ENCODE data around the gene MYO9B. TPM values are rescaled to one million over a fixed set of nuclear protein-coding genes. Genes with fewer than 3 reads are reported as not detected.

Gene MYO9B
- total RNA-seq, 1 experiment from 2014 or later: 39.9 TPM

DNA sequence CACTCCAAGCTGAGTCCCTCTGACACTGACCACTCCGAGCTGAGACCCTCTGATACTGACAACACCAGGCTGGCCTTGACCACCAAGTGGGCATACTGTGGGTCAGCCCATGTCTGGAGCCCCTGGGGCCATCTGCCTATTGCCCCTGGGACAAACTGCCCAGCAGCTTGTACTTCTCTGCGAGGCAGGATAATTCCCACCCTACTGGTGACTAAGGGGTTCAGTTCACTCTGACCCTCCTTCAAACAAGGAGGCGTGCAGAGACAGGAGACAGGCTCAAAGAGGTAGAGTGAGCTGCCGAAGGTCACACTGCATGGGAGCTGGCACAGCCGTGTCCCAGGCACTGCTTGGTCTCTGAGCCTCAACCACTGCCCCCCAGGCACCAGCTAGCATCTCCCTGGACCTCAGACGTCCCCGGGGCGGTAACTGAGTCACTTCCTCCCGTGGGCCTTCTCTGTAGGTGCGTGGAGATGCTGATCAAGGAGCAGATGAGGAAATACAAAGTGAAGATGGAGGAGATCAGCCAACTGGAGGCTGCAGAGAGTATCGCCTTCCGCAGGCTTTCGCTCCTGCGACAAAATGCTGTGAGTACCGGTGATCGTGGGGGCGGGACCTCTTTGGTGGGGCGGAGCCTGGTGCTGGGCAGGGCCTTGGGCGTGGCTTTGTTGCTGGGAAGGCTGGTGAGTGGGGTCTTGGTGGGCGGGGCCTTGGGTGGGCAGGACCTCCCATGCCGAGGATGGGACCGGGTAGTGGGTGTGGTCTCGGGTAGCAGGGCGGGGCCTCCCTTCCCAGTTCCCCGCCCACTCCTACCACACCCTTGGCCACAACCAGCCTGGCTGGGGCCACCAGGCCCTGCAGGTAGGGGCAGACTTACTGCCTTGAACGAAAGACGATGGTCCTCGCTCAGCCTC is 133.8 kb downstream of the MYO9B start:
- H3K4me1 ChIP-seq (replicated peaks): peaks cover 6% of the 10 kb centered on the region
- no peak overlapping the region for H3K27ac ChIP-seq
- no peaks in the 10 kb centered on the region for H3K27me3 ChIP-seq (replicated peaks)
- H3K4me3 ChIP-seq: no peak overlapping the region
- peak; percentile 40 to 80 for DNase-seq (ENCODE audit: low read depth in 1 of 2, low spot score in 2 of 2)
- peaks cover 71% of the 10 kb centered on the region for H3K36me3 ChIP-seq
- H3K9me3 ChIP-seq (replicated peaks): no peaks in the 10 kb centered on the region

DNA sequence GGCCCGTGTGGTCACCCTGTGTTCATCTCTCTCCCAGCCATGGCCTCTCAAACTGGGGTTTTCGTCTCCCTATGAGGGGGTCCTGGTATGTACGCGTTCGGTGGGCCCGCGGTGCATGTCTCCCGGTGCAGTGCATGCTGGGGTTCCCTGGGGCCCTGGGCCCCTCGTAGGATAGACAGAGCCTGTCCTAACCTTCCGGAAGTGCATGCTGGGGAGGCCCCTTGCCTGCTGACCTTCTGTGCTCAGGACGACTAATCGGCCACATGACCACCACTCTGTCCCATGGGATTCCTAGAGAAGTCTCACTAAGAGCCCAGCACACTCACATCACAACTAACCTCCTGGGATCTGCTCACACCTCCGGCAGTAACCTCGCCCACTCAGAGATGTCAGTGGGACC is 134.7 kb downstream of the MYO9B start:
- peaks cover 12% of the 10 kb centered on the region for H3K4me1 ChIP-seq (replicated peaks)
- peaks cover 62% of the 10 kb centered on the region for H3K36me3 ChIP-seq
- H3K9me3 ChIP-seq (replicated peaks): no peaks in the 10 kb centered on the region
- no peak overlapping the region for H3K4me3 ChIP-seq
- no peaks in the 10 kb centered on the region for H3K27me3 ChIP-seq (replicated peaks)
- no peak for DNase-seq (ENCODE audit: low read depth in 1 of 2, low spot score in 2 of 2)
- no peak overlapping the region for H3K27ac ChIP-seq

- DNase-seq (ENCODE audit: low read depth in 1 of 2, low spot score in 2 of 2): no peak
- Histone ChIP-seq H3K9me3 (replicated peaks) (no peaks in the 10 kb centered on the region), H3K27me3 (replicated peaks) (no peaks in the 10 kb centered on the region), H3K4me3 (no peak overlapping the region), H3K27ac (no peak overlapping the region), H3K36me3 (peaks cover 60% of the 10 kb centered on the region), H3K4me1 (replicated peaks) (peaks cover 17% of the 10 kb centered on the region)
Observed at GRCh38 chr19:17211547-17212446, 136.2 kb downstream of the MYO9B start.

GRCh38 chr19:17213334-17213733 is 137.8 kb downstream of the MYO9B start:
- H3K27ac ChIP-seq: no peak overlapping the region
- no peaks in the 10 kb centered on the region for H3K27me3 ChIP-seq (replicated peaks)
- no peak for DNase-seq (ENCODE audit: low read depth in 1 of 2, low spot score in 2 of 2)
- no peaks in the 10 kb centered on the region for H3K9me3 ChIP-seq (replicated peaks)
- H3K4me1 ChIP-seq (replicated peaks): peaks cover 17% of the 10 kb centered on the region
- no peak overlapping the region for H3K4me3 ChIP-seq
- peaks cover 63% of the 10 kb centered on the region for H3K36me3 ChIP-seq

- Histone ChIP-seq H3K9me3 (replicated peaks) (no peaks in the 10 kb centered on the region), H3K27me3 (replicated peaks) (no peaks in the 10 kb centered on the region), H3K4me3 (peak overlapping the region; percentile 69), H3K27ac (peak overlapping the region; percentile 93), H3K36me3 (peaks cover 57% of the 10 kb centered on the region), H3K4me1 (replicated peaks) (peaks cover 12% of the 10 kb centered on the region)
- DNase-seq (ENCODE audit: low read depth in 1 of 2, low spot score in 2 of 2): no peak
Observed at GRCh38 chr19:17214508-17215126, 139.0 kb downstream of the MYO9B start.

DNA sequence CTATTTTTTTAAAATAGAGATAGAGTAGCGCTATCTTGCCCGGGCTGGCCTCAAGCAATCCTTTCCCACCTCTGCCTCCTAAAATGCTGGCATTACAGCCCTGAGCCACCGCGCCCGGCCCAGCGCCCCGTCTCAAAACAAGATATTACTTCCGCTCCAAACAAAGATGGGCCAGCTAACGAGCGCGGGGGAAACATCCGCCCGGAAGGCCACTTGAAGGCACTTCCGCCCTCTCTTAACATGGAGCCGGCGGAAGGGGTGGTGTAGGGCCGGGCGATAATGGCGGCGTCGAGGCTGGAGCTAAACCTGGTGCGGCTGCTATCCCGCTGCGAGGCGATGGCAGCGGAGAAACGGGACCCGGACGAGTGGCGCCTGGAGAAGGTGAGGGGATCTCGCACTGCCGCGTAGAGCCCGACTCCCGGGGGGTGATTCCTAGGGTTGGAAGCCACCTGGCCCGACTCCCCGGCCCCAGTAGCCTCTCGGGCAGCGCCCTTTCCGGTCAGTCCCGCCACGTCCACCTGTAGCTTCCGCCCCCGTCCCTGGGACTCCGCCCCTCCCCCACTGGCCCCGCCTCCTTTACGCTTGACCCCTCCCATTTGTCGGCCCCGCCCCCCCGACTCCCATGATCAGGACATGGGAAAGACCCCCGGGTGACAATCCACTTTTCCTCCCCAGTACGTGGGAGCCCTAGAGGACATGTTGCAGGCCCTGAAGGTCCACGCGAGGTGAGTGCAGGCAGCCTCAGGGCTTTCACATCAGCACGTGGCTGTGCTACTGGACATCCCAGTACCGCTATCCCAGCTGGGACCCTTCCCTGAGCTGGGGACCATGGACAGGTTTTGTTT is 139.8 kb downstream of the MYO9B start, which contains the start of gene USE1:
USE1 (plus strand) TSS at position 231 of the 845 bp plus-strand sequence; CDS start at position 280, 49 bp downstream.
- peak within 1 kb of the TSS; percentile 93 for H3K27ac ChIP-seq
- H3K36me3 ChIP-seq: peaks cover 53% of the 10 kb centered on the region
- H3K27me3 ChIP-seq (replicated peaks): no peaks in the 10 kb centered on the region
- peak; percentile 91 to 97 for DNase-seq (ENCODE audit: low read depth in 1 of 2, low spot score in 2 of 2)
- H3K9me3 ChIP-seq (replicated peaks): no peaks in the 10 kb centered on the region
- H3K4me1 ChIP-seq (replicated peaks): peaks cover 19% of the 10 kb centered on the region
- peak within 1 kb of the TSS; percentile 69 for H3K4me3 ChIP-seq

- Histone ChIP-seq H3K27me3 (replicated peaks) (no peaks in the 10 kb centered on the region), H3K27ac (no peak overlapping the region), H3K4me1 (replicated peaks) (peaks cover 23% of the 10 kb centered on the region), H3K9me3 (replicated peaks) (no peaks in the 10 kb centered on the region), H3K36me3 (peaks cover 46% of the 10 kb centered on the region), H3K4me3 (peak overlapping the region; percentile 69)
- DNase-seq (ENCODE audit: low read depth in 1 of 2, low spot score in 2 of 2): no peak
Observed at GRCh38 chr19:17216058-17216670, 140.6 kb downstream of the MYO9B start.

GRCh38 chr19:17219286-17219685 is 143.7 kb downstream of the MYO9B start:
- Histone ChIP-seq H3K4me3 (no peak overlapping the region), H3K27ac (no peak overlapping the region), H3K36me3 (peaks cover 30% of the 10 kb centered on the region), H3K27me3 (replicated peaks) (no peaks in the 10 kb centered on the region), H3K9me3 (replicated peaks) (no peaks in the 10 kb centered on the region), H3K4me1 (replicated peaks) (peaks cover 23% of the 10 kb centered on the region)
- DNase-seq (ENCODE audit: low read depth in 1 of 2, low spot score in 2 of 2): no peak

GRCh38 chr19:17220207-17220758 is 144.7 kb downstream of the MYO9B start:
- no peak overlapping the region for H3K4me3 ChIP-seq
- 0 out of 2 replicates have a peak overlapping the region, but pooled peaks have one; percentile 14 for H3K27ac ChIP-seq
- H3K9me3 ChIP-seq (replicated peaks): no peaks in the 10 kb centered on the region
- H3K27me3 ChIP-seq (replicated peaks): no peaks in the 10 kb centered on the region
- peak; percentile 57 to 79 for DNase-seq (ENCODE audit: low read depth in 1 of 2, low spot score in 2 of 2)
- peaks cover 29% of the 10 kb centered on the region for H3K36me3 ChIP-seq
- peaks cover 16% of the 10 kb centered on the region for H3K4me1 ChIP-seq (replicated peaks)

GRCh38 chr19:17225053-17225452 is 149.5 kb downstream of the MYO9B start:
- H3K9me3 ChIP-seq (replicated peaks): no peaks in the 10 kb centered on the region
- no peak overlapping the region for H3K4me3 ChIP-seq
- H3K4me1 ChIP-seq (replicated peaks): peaks cover 12% of the 10 kb centered on the region
- no peak for DNase-seq (ENCODE audit: low read depth in 1 of 2, low spot score in 2 of 2)
- H3K36me3 ChIP-seq: no peaks in the 10 kb centered on the region; the same call in 1 of the 2 replicates
- no peaks in the 10 kb centered on the region for H3K27me3 ChIP-seq (replicated peaks)
- no peak overlapping the region for H3K27ac ChIP-seq

GRCh38 chr19:17226002-17226933 is 150.7 kb downstream of the MYO9B start, which contains the start of gene OCEL1:
TSS of gene OCEL1 (plus strand) at chr19:17226226. CDS start at chr19:17226248, 22 bp downstream.
- H3K27ac ChIP-seq: peak within 1 kb of the TSS; percentile 39; the same call in 1 of the 2 replicates

More at GRCh38 chr19:17226002-17226933, 150.7 kb downstream of the MYO9B start, which contains the start of gene OCEL1:
- H3K9me3 ChIP-seq (replicated peaks): no peaks in the 10 kb centered on the region
- H3K4me3 ChIP-seq: peak within 1 kb of the TSS; percentile 49
- H3K36me3 ChIP-seq: peaks cover 7% of the 10 kb centered on the region
- peaks cover 6% of the 10 kb centered on the region for H3K4me1 ChIP-seq (replicated peaks)
- no peaks in the 10 kb centered on the region for H3K27me3 ChIP-seq (replicated peaks)
- peak; percentile 98 to 99 for DNase-seq (ENCODE audit: low read depth in 1 of 2, low spot score in 2 of 2)

Measured in SJSA1 (cell line).